Astrocyte (in vitro differentiated cells and primary cell): ENCODE data around the gene IQGAP3. TPM values are rescaled to one million over a fixed set of nuclear protein-coding genes. Genes with fewer than 3 reads are reported as not detected.

Experiments used
- DNase-seq: peaks from one replicate; pipeline ENCODE4 v3.0.0-alpha.2; 2010; ENCODE audit warnings: low read depth
- FAIRE-seq: peaks from 2 replicates; lab custom pipeline; 2011; peaks lifted over from hg19 to GRCh38; lab: Jason Lieb, UNC
- H2AFZ ChIP-seq: 2 replicates; pipeline ENCODE4 v1.6.0; 2012; ENCODE audit warnings: low read depth, low read length, inconsistent platforms
- H3K27ac ChIP-seq: 2 replicates; pipeline ENCODE4 v1.5.1; 2011; ENCODE audit warnings: low read depth, low read length, inconsistent platforms
- H3K27me3 ChIP-seq: 2 replicates; pipeline ENCODE4 v1.6.0; 2011; ENCODE audit warnings: low read length, inconsistent platforms; ENCODE audit not compliant: insufficient read depth
- H3K36me3 ChIP-seq: 2 replicates; pipeline ENCODE4 v1.5.1; 2011; ENCODE audit warnings: low read length, inconsistent platforms; ENCODE audit not compliant: insufficient read depth
- H3K4me1 ChIP-seq: 2 replicates; pipeline ENCODE4 v1.5.1; 2011; ENCODE audit warnings: low read length, inconsistent platforms; ENCODE audit not compliant: insufficient read depth
- H3K4me2 ChIP-seq: 2 replicates; pipeline ENCODE4 v1.6.0; 2012; ENCODE audit warnings: low read length, inconsistent platforms
- H3K4me3 ChIP-seq: 2 replicates; pipeline ENCODE4 v1.5.1; 2011; ENCODE audit warnings: low read depth, mild to moderate bottlenecking, low read length, inconsistent platforms; ENCODE audit not compliant: insufficient read depth
- H3K79me2 ChIP-seq: 2 replicates; pipeline ENCODE4 v1.6.0; 2012; ENCODE audit warnings: mild to moderate bottlenecking, low read length, inconsistent platforms; ENCODE audit not compliant: insufficient read depth
- H3K9ac ChIP-seq: 2 replicates; pipeline ENCODE4 v1.6.0; 2012; ENCODE audit warnings: mild to moderate bottlenecking, low read length, inconsistent platforms
- H3K9me3 ChIP-seq: 2 replicates; pipeline ENCODE4 v1.5.1; 2012; ENCODE audit warnings: low read depth, mild to moderate bottlenecking, low read length, inconsistent platforms; ENCODE audit not compliant: insufficient read depth
- H4K20me1 ChIP-seq: 2 replicates; pipeline ENCODE4 v1.6.0; 2012; ENCODE audit warnings: low read length, inconsistent platforms; ENCODE audit not compliant: insufficient read depth
- H3K27ac Mint-ChIP-seq: one replicate; pipeline ENCODE4 v1.8.0; 2021; ENCODE audit warnings: mild to moderate bottlenecking, mixed read lengths; ENCODE audit not compliant: unreplicated experiment
- H3K27me3 Mint-ChIP-seq: one replicate; pipeline ENCODE4 v1.8.0; 2021; ENCODE audit warnings: low read depth, mixed read lengths; ENCODE audit not compliant: unreplicated experiment
- H3K36me3 Mint-ChIP-seq: one replicate; pipeline ENCODE4 v1.8.0; 2021; ENCODE audit warnings: low read depth, mixed read lengths; ENCODE audit not compliant: unreplicated experiment
- H3K4me1 Mint-ChIP-seq: one replicate; pipeline ENCODE4 v1.8.0; 2021; ENCODE audit warnings: low read depth, mixed read lengths; ENCODE audit not compliant: unreplicated experiment
- H3K4me3 Mint-ChIP-seq: one replicate; pipeline ENCODE4 v1.8.0; 2021; ENCODE audit warnings: mild to moderate bottlenecking, moderate library complexity, mixed read lengths; ENCODE audit not compliant: unreplicated experiment
- H3K9me3 Mint-ChIP-seq: one replicate; pipeline ENCODE4 v1.8.0; 2021; ENCODE audit warnings: mild to moderate bottlenecking, mixed read lengths; ENCODE audit not compliant: unreplicated experiment
- EZH2 ChIP-seq: IDR thresholded peaks from 2 replicates; pipeline ENCODE4 v1.6.1; 2012; ENCODE audit warnings: mild to moderate bottlenecking, low read length, inconsistent platforms; ENCODE audit not compliant: insufficient read depth
- total RNA-seq: library from RNA; stranded (reverse); gene quantifications from 2 replicates; pipeline ENCODE4 v1.2.1, GENCODE V29; 2021
- TF ChIP-seq, protein P1 (sequence below): IDR thresholded peaks from 2 replicates; pipeline ENCODE4 v1.5.1; 2011; ENCODE audit warnings: low read depth, mild to moderate bottlenecking, inconsistent platforms, low read length, moderate library complexity; ENCODE audit not compliant: insufficient read depth

Gene IQGAP3
- total RNA-seq, 1 donor from 2014 or later: 2.2 TPM

GRCh38 chr1:156489935-156490293 is 82.5 kb downstream of the IQGAP3 start:
- H3K4me3 Mint-ChIP-seq: peak overlapping the region; percentile 64
- peaks cover 100% of the 10 kb centered on the region for H3K79me2 ChIP-seq

DNA sequence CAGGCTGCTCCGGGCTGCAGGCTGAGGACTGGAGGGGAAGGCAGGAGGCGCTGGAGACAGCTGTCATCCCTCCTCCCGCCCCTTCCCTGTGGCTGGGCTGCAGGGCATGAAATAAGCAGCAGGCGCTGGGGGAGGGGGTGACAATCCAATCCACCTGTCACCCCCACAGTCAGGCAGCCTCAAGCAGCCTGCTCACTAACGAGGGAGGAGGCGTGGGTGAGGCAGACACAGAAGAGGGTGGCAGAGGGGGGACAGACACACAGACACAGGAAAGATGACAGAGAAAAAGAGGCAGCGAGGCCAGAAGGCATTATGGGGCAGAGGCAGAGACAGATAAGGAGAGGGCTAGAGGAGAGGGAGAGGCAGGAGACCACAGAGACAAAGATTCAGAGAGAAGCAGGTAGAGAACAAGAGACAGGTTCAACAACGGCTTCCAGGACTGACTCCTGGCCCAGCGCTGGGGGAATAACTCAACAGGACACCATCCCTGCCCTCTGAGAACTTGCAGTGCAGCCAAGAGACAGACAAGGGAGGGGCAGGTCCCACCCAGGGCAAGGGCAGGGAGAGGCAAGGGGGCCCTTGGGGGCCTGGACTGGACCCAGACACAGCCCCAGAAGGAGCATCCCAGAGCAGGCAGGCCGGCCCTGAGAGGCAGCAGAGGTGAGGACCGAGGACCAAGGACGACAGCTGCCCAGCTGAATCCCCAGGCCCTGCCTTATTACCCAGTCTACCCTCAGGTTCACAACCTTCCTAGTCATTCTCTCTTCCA is 83.0 kb downstream of the IQGAP3 start:
- Histone ChIP-seq H2AFZ (no peak overlapping the region), H3K27ac (no peak overlapping the region), H3K79me2 (peaks cover 100% of the 10 kb centered on the region), H4K20me1 (peaks cover 100% of the 10 kb centered on the region), H3K4me1 (peaks cover 36% of the 10 kb centered on the region), H3K9me3 (no peaks in the 10 kb centered on the region), H3K27me3 (no peaks in the 10 kb centered on the region), H3K9ac (peak overlapping the region; percentile 50), H3K4me3 (no peak overlapping the region), H3K36me3 (no peaks in the 10 kb centered on the region), H3K4me2 (peak overlapping the region; percentile 76)
- DNase-seq (no peak), FAIRE-seq (no peak)
- no peaks in the 10 kb centered on the region for H3K9me3 Mint-ChIP-seq
- no peak for TF ChIP-seq EZH2
- TF ChIP-seq, protein P1, sequence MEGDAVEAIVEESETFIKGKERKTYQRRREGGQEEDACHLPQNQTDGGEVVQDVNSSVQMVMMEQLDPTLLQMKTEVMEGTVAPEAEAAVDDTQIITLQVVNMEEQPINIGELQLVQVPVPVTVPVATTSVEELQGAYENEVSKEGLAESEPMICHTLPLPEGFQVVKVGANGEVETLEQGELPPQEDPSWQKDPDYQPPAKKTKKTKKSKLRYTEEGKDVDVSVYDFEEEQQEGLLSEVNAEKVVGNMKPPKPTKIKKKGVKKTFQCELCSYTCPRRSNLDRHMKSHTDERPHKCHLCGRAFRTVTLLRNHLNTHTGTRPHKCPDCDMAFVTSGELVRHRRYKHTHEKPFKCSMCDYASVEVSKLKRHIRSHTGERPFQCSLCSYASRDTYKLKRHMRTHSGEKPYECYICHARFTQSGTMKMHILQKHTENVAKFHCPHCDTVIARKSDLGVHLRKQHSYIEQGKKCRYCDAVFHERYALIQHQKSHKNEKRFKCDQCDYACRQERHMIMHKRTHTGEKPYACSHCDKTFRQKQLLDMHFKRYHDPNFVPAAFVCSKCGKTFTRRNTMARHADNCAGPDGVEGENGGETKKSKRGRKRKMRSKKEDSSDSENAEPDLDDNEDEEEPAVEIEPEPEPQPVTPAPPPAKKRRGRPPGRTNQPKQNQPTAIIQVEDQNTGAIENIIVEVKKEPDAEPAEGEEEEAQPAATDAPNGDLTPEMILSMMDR: no peak
- peaks cover 56% of the 10 kb centered on the region for H3K4me1 Mint-ChIP-seq
- H3K27ac Mint-ChIP-seq: peak overlapping the region; percentile 47
- peak overlapping the region; percentile 64 for H3K4me3 Mint-ChIP-seq
- peaks cover 11% of the 10 kb centered on the region for H3K36me3 Mint-ChIP-seq
- H3K27me3 Mint-ChIP-seq: no peaks in the 10 kb centered on the region

More at GRCh38 chr1:156489935-156490293, 82.5 kb downstream of the IQGAP3 start:
- no peak overlapping the region for H3K27ac ChIP-seq
- TF ChIP-seq, protein P1: no peak
- no peak for TF ChIP-seq EZH2
- DNase-seq (no peak), FAIRE-seq (no peak)
- H3K4me3 ChIP-seq: no peak overlapping the region
- peak overlapping the region; percentile 47 for H3K27ac Mint-ChIP-seq
- H4K20me1 ChIP-seq: peaks cover 100% of the 10 kb centered on the region
- H3K36me3 ChIP-seq: no peaks in the 10 kb centered on the region
- peaks cover 14% of the 10 kb centered on the region for H3K36me3 Mint-ChIP-seq
- H3K9ac ChIP-seq: peak overlapping the region; percentile 50
- no peaks in the 10 kb centered on the region for H3K27me3 ChIP-seq
- peaks cover 36% of the 10 kb centered on the region for H3K4me1 ChIP-seq
- H3K4me1 Mint-ChIP-seq: peaks cover 54% of the 10 kb centered on the region
- H3K27me3 Mint-ChIP-seq: no peaks in the 10 kb centered on the region
- H2AFZ ChIP-seq: no peak overlapping the region
- H3K9me3 Mint-ChIP-seq: no peaks in the 10 kb centered on the region
- peak overlapping the region; percentile 76 for H3K4me2 ChIP-seq
- H3K9me3 ChIP-seq: no peaks in the 10 kb centered on the region

- no peak overlapping the region for H3K27ac Mint-ChIP-seq
- Histone ChIP-seq H4K20me1 (peaks cover 100% of the 10 kb centered on the region), H3K4me1 (peaks cover 36% of the 10 kb centered on the region), H3K79me2 (peaks cover 100% of the 10 kb centered on the region), H3K27ac (no peak overlapping the region), H2AFZ (no peak overlapping the region), H3K27me3 (no peaks in the 10 kb centered on the region), H3K36me3 (no peaks in the 10 kb centered on the region), H3K4me3 (no peak overlapping the region), H3K4me2 (no peak overlapping the region), H3K9ac (no peak overlapping the region), H3K9me3 (no peaks in the 10 kb centered on the region)
- H3K27me3 Mint-ChIP-seq: no peaks in the 10 kb centered on the region
- TF ChIP-seq, protein P1: no peak
- no peak for TF ChIP-seq EZH2
- H3K9me3 Mint-ChIP-seq: no peaks in the 10 kb centered on the region
- peaks cover 52% of the 10 kb centered on the region for H3K4me1 Mint-ChIP-seq
- H3K4me3 Mint-ChIP-seq: peak overlapping the region; percentile 69
- FAIRE-seq (no peak), DNase-seq (no peak)
- H3K36me3 Mint-ChIP-seq: peaks cover 11% of the 10 kb centered on the region
Measured at GRCh38 chr1:156488566-156489165, 83.7 kb downstream of the IQGAP3 start.
